Esophagus squamous epithelium (tissue), 5 donors: ENCODE data around the gene FRMD4A. TPM values are rescaled to one million over a fixed set of nuclear protein-coding genes. Genes with fewer than 3 reads are reported as not detected.

Experiments
- DNase-seq: peaks from one replicate; lab custom pipeline; 2025; lab: John Stamatoyannopoulos, UW
- H3K27ac ChIP-seq, 4 donors: fragments of 200-600 bp; sonication (generic); one replicate each; pipeline ENCODE4 v1.5.1; 2016 to 2019; ENCODE audit warnings: mild to moderate bottlenecking in 1 of 4
- H3K27me3 ChIP-seq, 4 donors: fragments of 200-600 bp; sonication (generic); 1 replicate in 3 of 4; 2 replicates in 1 of 4; pipeline versions ENCODE4 v1.5.1 to v1.6.0; 2017 to 2021; ENCODE audit warnings: antibody characterized with exemption in 1 of 4
- H3K36me3 ChIP-seq, 3 donors: fragments of 200-600 bp; sonication (generic); one replicate each; pipeline ENCODE4 v1.5.1; 2016 to 2019
- H3K4me1 ChIP-seq, 3 donors: fragments of 200-600 bp; sonication (generic); one replicate each; pipeline ENCODE4 v1.5.1; 2017 to 2019
- H3K4me3 ChIP-seq, 4 donors: fragments of 200-600 bp; sonication (generic); 1 replicate in 3 of 4; 2 replicates in 1 of 4; pipeline ENCODE4 v1.5.1; 2016 to 2019; ENCODE audit warnings: mild to moderate bottlenecking in 2 of 4, moderate library complexity in 1 of 4
- H3K9me3 ChIP-seq, 3 donors: fragments of 200-600 bp; sonication (generic); one replicate each; pipeline ENCODE4 v1.5.1; 2016 to 2019
- CTCF ChIP-seq, 6 experiments: fragments of 450-650 bp in 4 of 6; fragments of 200-600 bp in 2 of 6; sonication (generic) in 2 of 6; IDR thresholded peaks; one replicate each; pipeline ENCODE4 v1.5.1; 2016 to 2019; ENCODE audit warnings: antibody characterized with exemption in 6 of 6, mild to moderate bottlenecking in 4 of 6, moderate library complexity in 4 of 6
- POLR2A ChIP-seq, 4 donors: fragments of 450-650 bp; IDR thresholded peaks; one replicate each; pipeline ENCODE4 v1.6.1; 2017; ENCODE audit warnings: antibody characterized with exemption in 4 of 4, mild to moderate bottlenecking in 4 of 4, moderate library complexity in 3 of 4
- WGBS, 2 donors: methylation state at CpG; one replicate each; pipeline ENCODE4 v1.1.5; 2018; 5-methylcytosine and 5-hydroxymethylcytosine counted together
- intact Hi-C: fragments of 100-400 bp; cut with DNase I; formaldehyde crosslinking; loops from one replicate; pipeline ENCODE4 v1.15.0; 2022
- total RNA-seq, 4 donors: library from RNA; depleted of rRNA; stranded (reverse); fragments of >200 nt; gene quantifications; one replicate each; pipeline ENCODE4 v1.1.0, GENCODE V29; 2016
- donor health status: DM: yes; HTN: yes; CAD: no.

Gene FRMD4A
- total RNA-seq, 4 donors from 2014 or later, result 7.3 to 15.3 (median 8.6) TPM

GRCh38 chr10:13806419-13806818 lies 524.3 kb downstream of the FRMD4A start:
- intact Hi-C loops, result no loop called here
- 65 to 66% methylated on average over 3 of the region's 3 CpGs for WGBS, 2 donors
- H3K4me3 ChIP-seq, result no peak overlapping the region
- H3K9me3 ChIP-seq, result no peaks in the 10 kb centered on the region
- peaks cover 0 to 16% (median 0%) of the 10 kb centered on the region in 3 donors for H3K4me1 ChIP-seq
- DNase-seq, result no peak
- H3K27ac ChIP-seq, result no peak overlapping the region
- TF ChIP-seq POLR2A (IDR thresholded peaks at IDR 0.05), result no peak
- no peak for TF ChIP-seq CTCF (IDR thresholded peaks at IDR 0.05)
- H3K36me3 ChIP-seq, result no peaks in the 10 kb centered on the region
- H3K27me3 ChIP-seq, result peaks cover 0 to 15% (median 0%) of the 10 kb centered on the region in 4 donors

GRCh38 chr10:13803566-13804554 lies 526.9 kb downstream of the FRMD4A start:
- H3K36me3 ChIP-seq, result no peaks in the 10 kb centered on the region
- WGBS, 2 donors, result 60 to 69% methylated on average over 18 of the region's 18 CpGs
- peaks cover 0 to 15% (median 0%) of the 10 kb centered on the region in 4 donors for H3K27me3 ChIP-seq
- no peak for DNase-seq
- intact Hi-C loops, result no loop called here
- no peak overlapping the region for H3K27ac ChIP-seq
- no peak for TF ChIP-seq CTCF (IDR thresholded peaks at IDR 0.05)
- no peak for TF ChIP-seq POLR2A (IDR thresholded peaks at IDR 0.05)
- no peak overlapping the region for H3K4me3 ChIP-seq
- H3K4me1 ChIP-seq, result peaks cover 0 to 7% (median 0%) of the 10 kb centered on the region in 3 donors
- H3K9me3 ChIP-seq, result no peaks in the 10 kb centered on the region

DNA sequence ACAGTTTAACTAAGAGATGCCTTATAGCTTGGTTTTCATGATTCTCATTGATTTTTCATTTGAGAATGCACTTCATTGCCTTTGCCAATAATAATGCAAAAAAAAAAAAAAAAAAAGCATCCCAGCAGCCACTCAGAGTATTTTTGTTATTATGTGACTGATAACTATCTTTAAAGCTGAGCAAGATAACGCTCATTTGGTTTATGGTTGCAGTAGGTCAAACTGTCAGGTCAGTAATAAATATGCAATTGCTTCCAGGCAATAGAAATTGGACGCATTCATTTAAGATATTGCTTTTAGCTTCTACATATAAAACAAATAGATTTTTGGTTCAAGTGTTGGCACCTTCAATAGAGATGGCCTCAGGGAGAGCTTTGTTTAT lies 528.8 kb downstream of the FRMD4A start:
- TF ChIP-seq POLR2A (IDR thresholded peaks at IDR 0.05) (no peak), CTCF (IDR thresholded peaks at IDR 0.05) (no peak)
- no peaks in the 10 kb centered on the region for H3K36me3 ChIP-seq

GRCh38 chr10:13801156-13801906 lies 529.4 kb downstream of the FRMD4A start:
- intact Hi-C loops, result no loop called here
- Histone ChIP-seq H3K27me3 (peaks cover 0 to 15% (median 0%) of the 10 kb centered on the region in 4 donors), H3K4me3 (no peak overlapping the region), H3K36me3 (no peaks in the 10 kb centered on the region), H3K4me1 (peaks cover 0 to under 1% (median 0%) of the 10 kb centered on the region in 3 donors), H3K27ac (no peak overlapping the region), H3K9me3 (no peaks in the 10 kb centered on the region)
- no peak for TF ChIP-seq POLR2A (IDR thresholded peaks at IDR 0.05)
- TF ChIP-seq CTCF (IDR thresholded peaks at IDR 0.05), result no peak
- 70 to 80% methylated on average over 7 to 8 of the region's 8 CpGs for WGBS, 2 donors
- no peak for DNase-seq

More for the DNA sequence above, 528.8 kb downstream of the FRMD4A start:
- no peak overlapping the region for H3K27ac ChIP-seq
- intact Hi-C loops, result no loop called here
- WGBS, 2 donors, result 71 to 77% methylated on average over 2 of the region's 2 CpGs
- H3K4me1 ChIP-seq, result no peaks in the 10 kb centered on the region
- no peak for DNase-seq
- peaks cover 0 to 15% (median 0%) of the 10 kb centered on the region in 4 donors for H3K27me3 ChIP-seq
- H3K9me3 ChIP-seq, result no peaks in the 10 kb centered on the region
- H3K4me3 ChIP-seq, result no peak overlapping the region
